NB4 (cell line): ENCODE results near the gene KCNIP4.

Experiments
- DNase-seq: peaks from one replicate; pipeline ENCODE4 v3.0.0; 2010; ENCODE audit warnings: low read depth
- H3K4me3 ChIP-seq: one replicate; pipeline ENCODE4 v1.5.1; 2011; ENCODE audit warnings: mild to moderate bottlenecking, low read depth, low read length, moderate library complexity
- MYC ChIP-seq: IDR thresholded peaks from 2 replicates; pipeline ENCODE4 v1.6.1; 2011; ENCODE audit warnings: low read depth, low read length
- POLR2A ChIP-seq: IDR thresholded peaks from 2 replicates; pipeline ENCODE4 v1.6.1; 2011; ENCODE audit warnings: mild to moderate bottlenecking; ENCODE audit not compliant: insufficient read length; ENCODE audit errors: extremely low read depth
- TF ChIP-seq, protein P1 (sequence below): IDR thresholded peaks from one replicate; pipeline ENCODE4 v1.5.1; 2012; ENCODE audit warnings: low read depth, low read length
- TF ChIP-seq, protein P2 (sequence below): IDR thresholded peaks from 2 replicates; pipeline ENCODE4 v1.6.1; 2011; ENCODE audit warnings: low read depth, low read length

Gene KCNIP4

DNA sequence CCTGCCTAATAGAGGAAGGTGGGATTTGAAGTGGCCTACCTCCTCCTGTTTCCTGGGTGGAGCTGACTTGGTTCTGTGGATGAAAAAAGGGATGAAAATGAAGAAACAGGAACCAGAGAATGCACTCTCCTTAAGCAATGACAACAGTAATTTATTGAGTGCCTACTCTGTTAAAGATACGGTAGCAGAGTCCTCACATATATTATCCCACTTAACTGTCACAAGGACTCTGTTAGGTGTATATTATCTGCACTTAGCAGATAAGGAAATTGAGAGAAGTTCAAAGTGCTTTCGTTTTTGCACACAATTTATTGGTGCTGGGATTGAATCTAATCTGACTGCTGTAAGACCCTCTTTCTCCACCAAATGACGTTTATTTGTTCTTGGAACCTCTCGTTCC is 947.1 kb downstream of the KCNIP4 start:
- no peak overlapping the region for H3K4me3 ChIP-seq
- no peak for DNase-seq
- TF ChIP-seq, protein P1, sequence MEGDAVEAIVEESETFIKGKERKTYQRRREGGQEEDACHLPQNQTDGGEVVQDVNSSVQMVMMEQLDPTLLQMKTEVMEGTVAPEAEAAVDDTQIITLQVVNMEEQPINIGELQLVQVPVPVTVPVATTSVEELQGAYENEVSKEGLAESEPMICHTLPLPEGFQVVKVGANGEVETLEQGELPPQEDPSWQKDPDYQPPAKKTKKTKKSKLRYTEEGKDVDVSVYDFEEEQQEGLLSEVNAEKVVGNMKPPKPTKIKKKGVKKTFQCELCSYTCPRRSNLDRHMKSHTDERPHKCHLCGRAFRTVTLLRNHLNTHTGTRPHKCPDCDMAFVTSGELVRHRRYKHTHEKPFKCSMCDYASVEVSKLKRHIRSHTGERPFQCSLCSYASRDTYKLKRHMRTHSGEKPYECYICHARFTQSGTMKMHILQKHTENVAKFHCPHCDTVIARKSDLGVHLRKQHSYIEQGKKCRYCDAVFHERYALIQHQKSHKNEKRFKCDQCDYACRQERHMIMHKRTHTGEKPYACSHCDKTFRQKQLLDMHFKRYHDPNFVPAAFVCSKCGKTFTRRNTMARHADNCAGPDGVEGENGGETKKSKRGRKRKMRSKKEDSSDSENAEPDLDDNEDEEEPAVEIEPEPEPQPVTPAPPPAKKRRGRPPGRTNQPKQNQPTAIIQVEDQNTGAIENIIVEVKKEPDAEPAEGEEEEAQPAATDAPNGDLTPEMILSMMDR = no peak

DNA sequence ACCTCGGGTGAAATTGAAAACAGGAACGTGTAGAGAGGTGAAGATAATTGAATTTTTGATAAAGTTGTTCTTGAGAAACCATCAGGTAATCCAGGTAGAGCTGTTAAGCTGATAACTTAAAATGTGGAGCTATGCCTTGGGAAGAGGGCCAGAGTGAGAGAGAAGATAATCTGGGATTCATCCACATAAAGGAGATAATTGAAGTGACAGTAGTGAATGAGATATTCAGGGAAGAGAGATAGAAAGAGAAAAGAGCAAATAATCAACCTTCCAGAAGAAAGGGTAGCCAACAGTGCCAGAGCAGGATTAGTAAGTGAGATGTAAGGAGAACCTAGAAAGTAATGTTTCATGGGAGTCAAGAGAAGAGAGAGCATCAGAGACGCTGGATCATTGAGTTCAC is 950.7 kb downstream of the KCNIP4 start:
- TF ChIP-seq POLR2A (no peak), MYC (no peak)
- TF ChIP-seq, protein P2, sequence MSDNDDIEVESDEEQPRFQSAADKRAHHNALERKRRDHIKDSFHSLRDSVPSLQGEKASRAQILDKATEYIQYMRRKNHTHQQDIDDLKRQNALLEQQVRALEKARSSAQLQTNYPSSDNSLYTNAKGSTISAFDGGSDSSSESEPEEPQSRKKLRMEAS = no peak
- TF ChIP-seq, protein P1 = no peak
- DNase-seq = no peak
- no peak overlapping the region for H3K4me3 ChIP-seq

DNA sequence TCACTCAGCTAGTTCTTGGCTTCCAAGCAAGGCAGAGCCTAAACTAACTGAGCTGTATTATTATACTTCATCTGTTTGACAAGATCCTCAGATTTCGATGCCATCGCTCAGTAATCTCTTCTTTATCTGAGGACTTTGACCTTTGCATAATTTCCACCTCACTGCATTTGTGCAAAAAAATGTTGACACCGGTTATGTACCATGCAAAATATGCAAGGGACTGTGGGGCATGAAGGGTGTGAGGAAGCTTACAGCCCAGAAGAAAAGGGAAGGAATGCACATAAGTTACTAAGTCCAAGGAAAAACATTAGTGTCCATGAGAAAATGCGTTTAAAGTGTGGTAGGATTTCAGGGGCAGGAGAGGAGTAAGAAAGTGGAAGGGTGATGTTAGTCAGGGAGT is 953.0 kb downstream of the KCNIP4 start:
- H3K4me3 ChIP-seq = no peak overlapping the region
- DNase-seq = no peak
- TF ChIP-seq, protein P2 = no peak
- TF ChIP-seq, protein P1 = no peak
- TF ChIP-seq POLR2A (no peak), MYC (no peak)

DNA sequence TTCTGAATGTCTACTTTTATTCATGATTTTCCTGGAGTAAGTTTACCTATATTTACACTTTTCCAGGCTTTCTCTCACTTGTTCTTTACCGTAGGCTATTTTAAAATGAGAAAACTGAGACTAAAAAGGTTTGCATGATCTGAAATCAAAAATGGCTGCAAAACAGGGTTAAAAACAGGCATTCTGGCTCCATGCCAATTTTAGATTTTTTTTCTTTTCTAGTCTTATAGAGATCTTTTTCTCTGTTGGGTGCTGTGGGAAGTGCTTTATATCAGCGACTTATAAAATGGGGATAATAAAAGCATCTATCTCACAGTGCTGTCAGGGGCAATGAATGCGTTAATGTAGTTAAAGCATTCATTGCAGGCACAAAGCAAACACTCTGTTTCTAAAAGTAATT is 953.6 kb downstream of the KCNIP4 start:
- no peak for TF ChIP-seq MYC
- TF ChIP-seq POLR2A = no peak
- TF ChIP-seq, protein P1 = no peak
- TF ChIP-seq, protein P2 = no peak
- no peak overlapping the region for H3K4me3 ChIP-seq
- no peak for DNase-seq

DNA sequence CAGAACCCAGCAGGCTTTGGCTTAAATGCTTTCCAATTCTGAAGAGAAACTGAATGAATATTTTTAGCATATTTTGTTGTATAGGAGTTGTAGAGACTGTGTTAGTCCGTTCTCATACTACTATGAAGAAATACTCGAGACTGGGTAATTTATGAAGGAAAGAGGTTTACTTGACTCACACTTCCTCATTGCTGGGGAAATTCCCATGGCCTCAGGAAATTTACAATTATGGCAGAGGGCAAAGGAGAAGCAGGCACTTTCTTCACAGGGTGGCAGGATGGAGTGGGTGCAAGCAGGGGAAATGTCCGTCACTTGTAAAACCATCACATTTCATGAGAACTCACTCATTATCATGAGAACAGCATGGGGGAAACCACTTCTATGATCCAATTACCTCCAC is 956.6 kb downstream of the KCNIP4 start:
- TF ChIP-seq POLR2A (no peak), MYC (no peak)
- TF ChIP-seq, protein P2 = no peak
- TF ChIP-seq, protein P1 = no peak
- DNase-seq = no peak
- no peak overlapping the region for H3K4me3 ChIP-seq

DNA sequence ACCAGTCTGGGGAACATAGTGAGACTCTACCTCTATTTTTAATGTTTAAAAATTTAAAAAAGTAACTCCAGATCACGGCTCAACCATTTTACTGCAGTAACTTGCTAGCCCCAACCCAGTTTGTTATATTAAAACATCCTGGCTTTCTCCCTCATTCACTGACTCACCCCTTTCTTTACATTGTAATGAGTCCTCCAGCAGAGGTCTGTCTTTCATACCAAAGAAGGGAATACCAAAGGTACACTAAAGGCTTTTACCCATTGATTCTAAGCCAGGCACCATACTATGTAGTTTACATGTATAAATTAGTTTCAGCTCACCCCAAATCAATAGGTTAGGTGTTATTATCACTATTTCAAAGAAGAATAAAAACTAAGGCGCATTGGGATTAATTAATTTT is 961.4 kb downstream of the KCNIP4 start:
- TF ChIP-seq, protein P1 = no peak
- TF ChIP-seq POLR2A (no peak), MYC (no peak)
- TF ChIP-seq, protein P2 = no peak
- no peak overlapping the region for H3K4me3 ChIP-seq
- no peak for DNase-seq
